ENCODE data around the gene AJAP1.

Gene AJAP1

DNA sequence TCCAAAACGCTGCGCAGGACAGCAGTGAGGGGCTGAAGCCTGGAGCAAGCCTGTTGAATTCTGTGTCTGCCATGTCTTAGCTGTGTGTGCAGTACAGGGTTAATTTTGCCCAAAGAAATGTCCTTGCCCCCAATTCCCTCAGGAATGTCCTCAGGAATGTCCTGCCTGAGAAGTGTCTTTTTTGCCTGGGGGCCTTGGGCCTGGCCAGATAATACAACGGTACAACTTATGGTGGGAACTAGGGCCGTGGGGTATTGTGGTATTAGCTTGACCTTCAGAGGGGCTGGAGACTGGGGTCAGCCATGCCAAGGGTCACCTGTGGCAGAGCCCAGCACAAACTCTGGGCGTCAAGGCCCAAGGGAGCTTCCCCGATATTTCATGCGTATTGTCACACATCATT is 107.7 kb downstream of the AJAP1 start:
- DNase-seq (ENCODE audit: low read depth in 2 of 2), result no peak
- no peak overlapping the region for H3K4me3 ChIP-seq (replicated peaks in 1 of 2; ENCODE audit: low read depth in 2 of 2, low read length in 2 of 2)
- TF ChIP-seq, protein P1, sequence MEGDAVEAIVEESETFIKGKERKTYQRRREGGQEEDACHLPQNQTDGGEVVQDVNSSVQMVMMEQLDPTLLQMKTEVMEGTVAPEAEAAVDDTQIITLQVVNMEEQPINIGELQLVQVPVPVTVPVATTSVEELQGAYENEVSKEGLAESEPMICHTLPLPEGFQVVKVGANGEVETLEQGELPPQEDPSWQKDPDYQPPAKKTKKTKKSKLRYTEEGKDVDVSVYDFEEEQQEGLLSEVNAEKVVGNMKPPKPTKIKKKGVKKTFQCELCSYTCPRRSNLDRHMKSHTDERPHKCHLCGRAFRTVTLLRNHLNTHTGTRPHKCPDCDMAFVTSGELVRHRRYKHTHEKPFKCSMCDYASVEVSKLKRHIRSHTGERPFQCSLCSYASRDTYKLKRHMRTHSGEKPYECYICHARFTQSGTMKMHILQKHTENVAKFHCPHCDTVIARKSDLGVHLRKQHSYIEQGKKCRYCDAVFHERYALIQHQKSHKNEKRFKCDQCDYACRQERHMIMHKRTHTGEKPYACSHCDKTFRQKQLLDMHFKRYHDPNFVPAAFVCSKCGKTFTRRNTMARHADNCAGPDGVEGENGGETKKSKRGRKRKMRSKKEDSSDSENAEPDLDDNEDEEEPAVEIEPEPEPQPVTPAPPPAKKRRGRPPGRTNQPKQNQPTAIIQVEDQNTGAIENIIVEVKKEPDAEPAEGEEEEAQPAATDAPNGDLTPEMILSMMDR (IDR thresholded peaks at IDR 0.05; ENCODE audit: low read depth, low read length), result no peak

DNA sequence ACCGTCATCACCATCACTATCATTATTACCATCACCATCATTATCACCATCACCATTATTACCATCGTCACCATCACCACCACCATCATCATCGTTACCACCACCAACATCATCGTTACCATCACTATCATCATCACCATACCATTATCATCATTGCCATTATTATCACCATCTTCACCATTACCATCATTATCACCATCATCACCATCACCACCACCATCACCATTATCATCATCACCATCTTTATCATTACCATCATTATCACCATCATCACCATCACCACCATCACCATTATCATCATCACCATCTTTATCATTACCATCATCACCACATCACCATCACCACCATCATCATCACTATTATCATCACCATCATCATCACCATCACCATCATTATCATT is 112.9 kb downstream of the AJAP1 start:
- DNase-seq (ENCODE audit: low read depth in 2 of 2), result no peak
- TF ChIP-seq, protein P1 (IDR thresholded peaks at IDR 0.05; ENCODE audit: low read depth, low read length), result no peak

DNA sequence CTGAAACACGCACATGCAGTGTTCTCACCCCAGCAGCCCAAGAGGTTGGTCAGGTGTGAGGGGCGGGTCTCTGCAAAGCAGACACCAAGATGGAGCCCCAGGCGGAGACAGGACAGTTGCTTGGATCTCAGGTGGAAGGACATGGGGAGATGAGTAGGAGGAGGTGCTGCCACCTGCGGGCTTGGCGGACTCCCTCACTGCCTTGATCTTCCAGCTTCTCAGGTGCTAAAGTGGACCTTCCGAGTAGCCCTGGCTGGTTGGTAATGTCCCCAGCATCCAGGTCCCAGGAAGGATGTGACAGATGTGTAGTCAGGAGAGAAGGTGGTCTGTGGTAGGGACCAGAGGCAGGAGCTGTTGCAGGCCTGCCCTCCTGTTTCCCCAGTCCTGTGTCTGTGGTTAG is 114.1 kb downstream of the AJAP1 start:
- no peak overlapping the region for H3K4me3 ChIP-seq (replicated peaks in 1 of 2; ENCODE audit: low read depth in 2 of 2, low read length in 2 of 2)
- DNase-seq (ENCODE audit: low read depth in 2 of 2), result no peak
- TF ChIP-seq, protein P1 (IDR thresholded peaks at IDR 0.05; ENCODE audit: low read depth, low read length), result no peak

More for the DNA sequence above, 112.9 kb downstream of the AJAP1 start:
- no peak overlapping the region for H3K4me3 ChIP-seq (replicated peaks in 1 of 2; ENCODE audit: low read depth in 2 of 2, low read length in 2 of 2)

DNA sequence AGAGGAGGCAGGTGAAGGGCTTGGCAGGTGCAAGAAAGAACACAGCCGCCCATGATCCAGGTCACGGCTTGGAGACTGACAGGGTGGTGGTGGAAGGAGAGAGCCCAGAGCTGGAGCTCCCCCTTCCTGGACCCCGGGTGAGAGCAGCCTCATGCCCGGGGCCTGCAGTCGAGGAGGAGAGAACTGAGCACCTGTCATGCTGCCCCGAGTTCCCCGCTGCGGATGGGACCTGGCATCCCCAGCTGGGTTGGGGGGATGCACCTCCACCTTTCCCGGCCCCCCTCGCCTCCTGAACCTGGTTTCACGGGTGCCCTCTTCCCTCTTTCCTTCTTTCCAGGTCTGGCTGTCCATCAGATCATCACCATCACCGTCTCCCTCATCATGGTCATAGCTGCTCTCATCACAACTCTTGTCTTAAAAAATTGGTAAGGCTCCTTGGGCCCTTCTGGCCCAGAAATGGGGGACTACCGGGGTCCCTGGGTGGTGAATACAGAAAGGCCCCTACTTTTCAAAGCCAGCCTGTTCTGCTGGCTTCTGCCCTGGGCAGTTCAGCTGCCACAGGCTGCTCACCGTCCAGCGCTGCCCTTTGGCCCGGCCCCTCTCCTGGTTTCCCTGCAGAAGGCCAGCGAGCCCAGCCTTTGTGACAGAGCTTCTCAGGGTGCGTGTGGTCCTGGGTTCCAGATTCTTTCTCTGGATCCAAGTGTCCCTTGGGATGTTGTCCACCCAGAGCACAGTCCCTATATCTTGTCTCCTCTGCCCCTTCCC is 115.3 kb downstream of the AJAP1 start:
- H3K4me3 ChIP-seq (replicated peaks in 1 of 2; ENCODE audit: low read depth in 2 of 2, low read length in 2 of 2), result no peak overlapping the region
- no peak for DNase-seq (ENCODE audit: low read depth in 2 of 2)
- TF ChIP-seq, protein P1 (IDR thresholded peaks at IDR 0.05; ENCODE audit: low read depth, low read length), result no peak

DNA sequence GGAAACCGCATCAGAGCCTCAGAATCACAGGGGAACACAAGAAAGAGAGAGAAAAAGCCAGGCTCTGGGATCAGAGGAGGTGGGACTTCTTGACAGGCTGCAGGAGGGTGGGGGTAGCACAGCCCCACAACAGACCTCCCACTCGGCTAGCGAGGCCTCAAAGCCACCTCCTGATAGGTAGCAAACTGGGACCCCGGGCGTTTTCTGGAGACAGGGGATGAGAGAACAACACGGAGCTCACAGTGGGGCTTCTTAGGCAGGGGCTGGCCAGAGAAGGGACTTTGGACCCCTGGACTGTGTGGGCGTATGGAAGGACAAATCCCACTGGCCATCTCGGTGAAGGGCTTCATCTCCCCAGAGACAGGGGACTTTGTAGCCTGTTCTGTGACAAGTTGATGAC is 116.3 kb downstream of the AJAP1 start:
- TF ChIP-seq, protein P1 (IDR thresholded peaks at IDR 0.05; ENCODE audit: low read depth, low read length), result no peak
- H3K4me3 ChIP-seq (replicated peaks in 1 of 2; ENCODE audit: low read depth in 2 of 2, low read length in 2 of 2), result no peak overlapping the region
- DNase-seq (ENCODE audit: low read depth in 2 of 2), result no peak

DNA sequence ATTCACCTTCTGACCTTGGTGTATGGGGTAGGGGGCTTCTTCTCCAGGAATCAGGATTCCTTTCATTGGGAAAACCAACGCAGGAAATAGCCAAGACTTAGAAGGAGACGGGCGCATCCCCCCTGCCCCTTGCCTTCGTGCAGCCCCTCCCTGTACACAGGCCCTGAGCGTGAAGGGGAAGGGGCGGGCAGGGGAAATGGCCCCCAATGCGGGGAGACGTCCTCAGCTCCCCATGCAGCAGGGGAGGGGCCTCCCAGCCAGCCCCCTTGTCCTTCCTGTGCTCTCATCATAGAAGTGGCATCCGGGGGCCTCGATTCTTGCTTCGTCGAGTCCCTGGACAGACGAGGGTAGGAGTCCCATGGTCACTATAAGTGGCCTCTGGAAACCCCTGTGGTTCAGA is 116.9 kb downstream of the AJAP1 start:
- TF ChIP-seq, protein P1 (IDR thresholded peaks at IDR 0.05; ENCODE audit: low read depth, low read length), result no peak
- no peak for DNase-seq (ENCODE audit: low read depth in 2 of 2)
- no peak overlapping the region for H3K4me3 ChIP-seq (replicated peaks in 1 of 2; ENCODE audit: low read depth in 2 of 2, low read length in 2 of 2)

DNA sequence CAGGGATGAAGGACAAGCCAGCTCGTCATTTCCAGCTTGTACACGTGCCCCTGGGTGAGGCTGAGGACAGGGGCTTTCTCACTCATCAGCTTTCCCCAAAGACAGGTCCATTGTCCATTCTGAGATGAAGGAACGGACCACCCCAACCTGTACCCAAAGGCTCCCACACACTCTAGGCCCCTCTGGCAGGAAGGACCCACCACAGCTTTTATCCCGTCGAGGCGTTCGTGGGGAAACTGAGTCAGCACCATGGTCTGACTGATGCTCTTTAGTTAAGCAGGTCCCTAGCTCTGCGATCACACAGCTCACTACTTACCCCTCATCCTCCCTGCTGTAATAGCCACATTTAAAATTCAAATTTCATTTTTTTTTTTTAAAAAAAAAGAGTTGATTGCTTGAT is 117.3 kb downstream of the AJAP1 start:
- DNase-seq (ENCODE audit: low read depth in 2 of 2), result no peak
- no peak overlapping the region for H3K4me3 ChIP-seq (replicated peaks in 1 of 2; ENCODE audit: low read depth in 2 of 2, low read length in 2 of 2)
- TF ChIP-seq, protein P1 (IDR thresholded peaks at IDR 0.05; ENCODE audit: low read depth, low read length), result no peak

Data from cardiac fibroblast (primary cell).